ENCODE measurements around the gene LMX1A.

LMX1A gene

GRCh38 chr1:165365341-165365740 is 8.8 kb upstream of the LMX1A start:
- no peak for DNase-seq

DNA sequence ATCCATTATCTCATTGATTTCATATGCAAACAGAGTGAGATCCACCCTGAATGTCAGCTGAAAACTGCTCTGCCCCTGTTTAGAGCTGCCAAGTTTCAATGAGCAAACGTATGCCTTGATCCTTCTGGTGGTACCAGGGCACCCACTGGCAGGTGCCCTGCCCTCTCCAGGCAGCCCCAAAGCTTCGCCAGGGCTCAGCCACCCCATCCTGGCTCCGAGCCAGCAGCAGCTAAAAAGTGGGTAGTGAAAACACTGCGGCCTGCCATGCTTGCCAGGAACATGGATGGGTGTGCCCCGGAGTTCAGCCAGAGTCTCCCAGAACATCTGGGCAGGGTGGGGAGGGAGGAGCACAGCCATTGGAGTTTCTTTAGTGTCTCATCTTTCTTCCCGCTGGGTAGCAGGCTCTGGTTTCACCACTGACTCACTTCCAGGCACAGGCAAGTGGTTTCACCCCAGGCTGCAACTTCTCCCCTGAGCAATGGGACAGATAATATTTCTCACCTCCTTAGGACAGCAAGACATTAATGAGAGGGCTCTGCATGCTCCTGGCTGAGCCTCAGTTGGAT is 8.1 kb upstream of the LMX1A start:
- no peak for DNase-seq

DNA sequence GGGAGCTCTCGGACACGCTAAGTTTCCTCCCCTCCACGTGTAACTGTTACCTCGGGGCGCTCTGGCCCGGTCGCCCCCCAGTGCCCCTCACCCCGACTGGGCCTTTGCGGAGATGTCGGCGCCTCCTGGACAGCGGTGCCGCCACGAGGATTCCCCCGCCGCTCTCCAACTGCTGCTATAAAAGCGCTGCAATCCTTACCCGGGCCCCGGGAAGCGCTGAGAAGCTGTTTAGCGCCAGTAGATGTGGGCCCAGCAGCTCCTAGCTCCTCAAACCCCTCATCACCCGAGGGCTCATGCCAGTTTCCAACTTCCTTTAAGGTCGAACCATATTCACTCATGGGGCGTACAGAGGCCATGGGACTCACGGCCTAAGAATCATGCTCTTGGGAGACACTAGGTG is 361 bp upstream of the LMX1A start:
- DNase-seq, result no peak

GRCh38 chr1:165355139-165355976 is 1.2 kb downstream of the LMX1A start:
- DNase-seq, result no peak

DNA sequence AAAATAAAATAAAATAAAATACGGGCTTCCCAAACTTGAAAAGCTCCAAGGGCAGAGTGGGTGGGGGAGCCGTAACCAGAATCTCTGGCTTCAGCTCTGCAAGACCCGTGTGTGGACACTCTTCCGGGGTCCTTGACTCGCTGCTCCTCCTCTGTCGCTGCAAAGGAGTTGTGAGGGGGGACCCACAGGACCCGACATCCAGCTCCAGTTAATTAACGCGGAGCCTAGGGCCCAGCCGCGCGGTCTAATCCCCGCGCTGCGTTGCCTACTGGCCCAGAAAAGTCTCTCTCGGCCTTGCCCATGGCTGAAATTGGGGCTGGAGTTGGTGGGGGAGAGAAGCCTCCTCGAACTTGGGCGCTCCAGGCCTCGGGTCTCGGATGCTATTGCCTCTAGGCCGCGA is 1.8 kb downstream of the LMX1A start:
- no peak for DNase-seq

DNA sequence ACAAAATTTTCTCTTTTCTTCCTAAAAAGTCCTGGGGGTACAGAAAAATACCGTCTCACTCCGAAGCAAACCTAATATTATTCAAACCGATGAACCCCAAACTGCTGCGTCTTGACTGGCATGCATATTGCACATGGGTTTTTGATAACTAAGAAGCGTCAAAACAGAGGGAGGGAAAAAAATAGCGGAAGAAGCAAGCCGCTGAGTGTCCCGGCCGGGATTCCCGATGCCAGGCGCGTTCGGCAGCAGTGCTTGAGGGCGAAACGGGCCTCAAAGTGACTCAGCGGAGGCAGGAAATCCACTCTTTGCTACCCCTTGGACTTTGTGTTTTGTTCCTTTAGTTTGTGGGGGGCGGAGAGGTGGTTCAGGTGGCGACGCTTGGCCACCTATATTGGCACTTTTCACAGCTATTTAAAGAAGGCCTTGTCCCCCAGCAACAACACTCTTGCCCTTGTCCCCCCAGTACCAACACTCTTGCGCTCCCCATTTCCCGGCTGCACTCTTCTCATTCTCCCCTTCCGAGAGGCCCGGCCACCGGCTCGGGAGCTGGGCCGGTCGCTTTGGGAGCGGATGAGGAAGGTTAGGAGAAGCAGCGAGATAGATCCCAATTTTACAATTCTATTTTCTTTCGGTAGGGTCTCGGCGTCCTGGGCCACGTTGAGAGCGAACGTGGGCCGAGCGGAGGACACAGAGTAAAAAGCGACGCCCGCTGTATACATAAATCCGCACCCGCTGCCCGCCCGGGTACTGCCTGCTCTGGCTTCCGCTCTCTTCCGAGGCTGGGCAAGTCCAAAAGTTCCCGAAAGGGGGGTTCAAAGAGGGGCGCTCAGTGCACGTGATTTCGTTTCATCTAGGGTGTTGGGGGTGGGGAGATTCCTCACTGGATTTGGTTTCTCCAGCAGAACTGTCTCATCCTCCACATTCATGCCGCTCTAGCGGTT is 2.5 kb downstream of the LMX1A start:
- DNase-seq, result no peak

GRCh38 chr1:165352442-165353293 is 3.8 kb downstream of the LMX1A start:
- no peak for DNase-seq

- DNase-seq, result no peak
Observed at GRCh38 chr1:165351863-165352441, 4.6 kb downstream of the LMX1A start.

DNA sequence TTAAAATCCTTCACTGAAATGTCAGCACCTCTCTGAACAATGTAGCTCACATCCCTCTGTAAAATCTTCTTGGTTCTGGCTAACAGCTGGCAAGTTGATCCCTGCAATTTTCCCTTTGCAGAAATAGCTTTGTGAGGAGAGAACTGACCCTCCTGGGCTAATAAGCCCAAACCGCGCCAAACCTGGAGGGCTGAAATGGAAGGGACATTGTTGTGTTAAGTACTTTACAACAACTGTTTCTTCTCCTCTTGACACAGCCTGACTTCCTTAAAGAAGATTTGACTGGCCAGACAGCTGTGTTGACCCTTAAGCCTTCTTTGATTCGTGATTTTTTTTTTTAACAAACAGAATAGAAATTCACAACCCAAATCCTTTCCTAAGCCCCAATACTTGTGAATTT is 5.7 kb downstream of the LMX1A start:
- no peak for DNase-seq

GRCh38 chr1:165345502-165345901 is 11.0 kb downstream of the LMX1A start:
- no peak for DNase-seq

GRCh38 chr1:165344736-165345135 is 11.8 kb downstream of the LMX1A start:
- DNase-seq, result no peak

GRCh38 chr1:165344198-165344597 is 12.3 kb downstream of the LMX1A start:
- DNase-seq, result no peak

DNA sequence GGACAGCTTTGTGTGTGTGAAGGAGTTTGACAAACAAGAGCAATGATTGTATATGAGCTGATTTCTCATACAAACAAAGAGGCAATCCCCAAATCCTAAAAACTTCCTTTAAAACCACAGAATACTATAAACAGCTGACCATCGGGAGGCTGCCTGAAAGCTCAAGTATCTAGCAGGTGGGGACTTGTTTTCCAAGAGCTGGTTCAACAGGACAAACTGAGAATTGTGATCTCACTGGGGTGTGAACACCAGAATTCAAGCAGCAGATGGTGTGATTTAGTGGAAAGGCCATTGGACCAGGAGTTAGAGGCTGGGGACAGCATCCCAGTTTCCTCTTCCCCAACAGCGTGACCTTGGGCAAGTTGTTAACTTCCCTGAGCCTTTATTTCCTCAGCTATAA is 13.9 kb downstream of the LMX1A start:
- no peak for DNase-seq

GRCh38 chr1:165342168-165342567 is 14.3 kb downstream of the LMX1A start:
- DNase-seq, result no peak

DNA sequence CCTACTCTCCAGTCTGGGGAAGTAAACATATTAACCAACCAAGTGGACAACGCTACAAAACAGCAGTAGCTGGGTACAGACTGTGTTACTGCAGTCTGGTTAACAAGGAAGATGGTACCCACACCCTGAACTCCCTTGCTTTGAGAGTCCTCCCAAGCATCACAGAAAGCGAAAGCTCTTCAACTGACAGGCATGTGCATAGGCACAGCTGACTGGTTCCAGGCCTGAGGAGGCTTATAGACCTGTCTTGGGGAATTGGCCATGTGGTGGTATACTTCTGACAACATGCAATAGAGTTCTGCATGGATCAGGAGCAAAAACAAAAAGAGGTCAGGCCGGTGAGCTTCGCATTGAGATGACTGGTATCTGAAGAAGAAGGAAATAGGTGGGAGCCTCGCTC is 17.4 kb downstream of the LMX1A start:
- no peak for DNase-seq

GRCh38 chr1:165330483-165330882 is 26.0 kb downstream of the LMX1A start:
- no peak for DNase-seq

DNA sequence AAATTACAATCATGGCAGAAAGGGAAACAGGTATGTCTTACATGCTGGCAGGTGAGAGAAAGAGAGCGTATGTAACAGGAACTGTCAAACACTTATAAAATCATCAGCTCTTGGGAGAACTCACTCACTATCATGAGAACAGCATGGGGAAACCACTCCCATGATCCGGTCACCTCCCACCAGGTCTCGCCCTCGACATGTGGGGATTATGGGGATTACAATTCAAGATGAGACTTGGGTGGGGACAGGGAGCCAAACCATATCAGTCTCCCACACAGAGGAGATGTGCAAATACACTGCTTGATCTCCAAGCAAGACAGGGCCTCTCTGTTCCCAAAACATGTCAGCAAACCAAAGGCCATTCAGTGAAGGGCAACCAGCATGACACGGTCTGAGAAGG is 27.4 kb downstream of the LMX1A start:
- no peak for DNase-seq

GRCh38 chr1:165328136-165328535 is 28.4 kb downstream of the LMX1A start:
- DNase-seq, result no peak

DNA sequence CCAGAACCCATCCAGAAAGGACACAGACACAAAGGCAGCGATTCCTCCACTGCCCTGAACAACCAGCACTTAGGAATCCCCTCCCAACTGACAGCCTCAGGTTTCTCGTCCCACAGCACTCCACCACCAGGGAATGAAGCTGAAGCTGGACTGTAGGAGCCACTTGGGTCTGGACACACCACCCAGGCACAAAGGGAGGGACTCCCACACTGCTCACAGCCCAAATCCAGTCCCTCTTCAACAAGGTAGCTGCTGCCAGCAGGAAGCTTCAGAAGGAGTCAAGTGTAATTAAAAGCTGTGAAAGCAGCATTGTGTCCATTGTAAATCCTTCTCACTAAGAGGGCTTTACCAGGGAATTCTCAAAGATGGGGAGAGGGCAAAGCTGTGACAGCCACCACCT is 29.0 kb downstream of the LMX1A start:
- no peak for DNase-seq

DNA sequence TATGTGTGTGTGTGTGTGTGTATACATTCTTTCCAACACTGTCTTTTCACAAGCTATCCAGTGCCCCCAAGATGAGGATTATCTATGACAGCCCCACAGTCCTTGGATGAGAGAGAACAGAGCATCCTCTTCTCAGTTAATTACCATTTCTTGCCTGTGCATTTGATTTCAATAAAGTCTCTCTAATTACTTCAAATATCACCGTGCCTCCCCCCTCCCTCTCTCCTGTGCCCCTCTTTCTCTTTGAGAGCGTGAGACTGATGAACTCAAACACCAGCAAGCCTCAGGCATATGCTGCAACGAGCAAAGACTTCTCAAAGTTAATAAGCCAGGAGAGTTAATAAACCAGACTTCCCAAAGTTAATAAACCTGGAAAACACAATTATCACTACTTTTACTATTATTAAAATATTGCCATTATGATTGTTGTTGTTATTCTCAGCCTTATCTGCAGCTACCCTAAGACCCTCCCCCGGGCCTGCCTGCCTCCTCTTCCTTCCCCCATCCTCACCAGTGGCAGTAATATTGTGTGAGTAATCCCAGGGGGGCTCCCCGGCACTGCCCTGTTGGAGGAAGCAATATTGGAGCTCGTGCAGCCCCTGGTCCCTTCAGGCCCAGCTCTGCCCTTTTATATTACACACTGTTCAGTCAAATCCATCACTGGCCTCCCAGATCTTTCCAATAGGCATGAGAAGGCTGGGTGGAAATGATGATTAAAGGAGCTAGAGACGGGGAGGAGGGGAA is 30.9 kb downstream of the LMX1A start:
- DNase-seq, result no peak

DNA sequence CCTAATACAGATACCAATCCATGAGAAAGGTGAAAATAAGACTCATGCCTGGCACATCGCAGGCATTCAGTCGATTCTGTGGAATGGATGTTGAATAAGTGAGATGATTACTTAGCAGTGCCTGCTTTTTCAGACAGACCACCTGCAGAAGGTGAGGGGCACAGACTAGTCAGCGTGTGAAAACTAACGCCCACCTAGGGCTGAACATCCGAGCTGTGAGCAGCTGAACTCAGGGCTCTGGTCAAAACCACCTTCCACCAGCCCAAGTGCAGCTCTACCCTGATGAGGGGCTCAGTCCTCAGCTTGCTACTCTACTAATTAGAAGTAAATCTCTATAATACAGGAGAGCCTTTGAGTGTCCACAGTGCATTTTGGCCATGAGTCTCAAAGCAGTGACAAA is 32.5 kb downstream of the LMX1A start:
- DNase-seq, result no peak

- no peak for DNase-seq
Observed at GRCh38 chr1:165317612-165318011, 38.9 kb downstream of the LMX1A start.
